SK-N-SH treated with all-trans-retinoic acid at 6 μM for 48 hours (cell line): ENCODE data around the gene KCNC2.

ENCODE experiments used
- ATAC-seq: fragments of 200-7000 bp; cut with Tn5 transposase; 3 replicates; pipeline ENCODE4 v1.9.1; 2020; ENCODE audit warnings: mild to moderate bottlenecking, moderate library complexity
- ARNTL ChIP-seq: fragments of 450-650 bp; formaldehyde crosslinking; IDR thresholded peaks from 2 replicates; pipeline ENCODE4 v1.5.0; 2020; ENCODE audit warnings: low read depth, mild to moderate bottlenecking, moderate library complexity, borderline replicate concordance
- BACH2 ChIP-seq: fragments of 250-450 bp; sonication (Bioruptor Pico); IDR thresholded peaks from 2 replicates; pipeline ENCODE4 v1.9.0; 2021; ENCODE audit warnings: mild to moderate bottlenecking, borderline replicate concordance
- CSDC2 ChIP-seq: fragments of 250-450 bp; sonication (Bioruptor Pico); IDR thresholded peaks from 2 replicates; pipeline ENCODE4 v1.5.0; 2020; ENCODE audit warnings: mild to moderate bottlenecking, moderate library complexity
- ESRRG ChIP-seq: fragments of 250-450 bp; sonication (Bioruptor Pico); IDR thresholded peaks from 2 replicates; pipeline ENCODE4 v1.6.1; 2021; ENCODE audit warnings: mild to moderate bottlenecking
- OSR1 ChIP-seq: fragments of 250-450 bp; sonication (Bioruptor Pico); IDR thresholded peaks from 2 replicates; pipeline ENCODE4 v1.8.0; 2022; ENCODE audit warnings: moderate library complexity, mild to moderate bottlenecking, inconsistent platforms
- PPARA ChIP-seq: fragments of 250-450 bp; sonication (Bioruptor Pico); IDR thresholded peaks from 2 replicates; pipeline ENCODE4 v1.5.0; 2020; ENCODE audit warnings: mild to moderate bottlenecking, borderline replicate concordance
- RARB ChIP-seq: fragments of 250-450 bp; sonication (Bioruptor Pico); IDR thresholded peaks from 2 replicates; pipeline ENCODE4 v1.8.0; 2021; ENCODE audit warnings: mild to moderate bottlenecking, moderate library complexity
- SNAI2 ChIP-seq: fragments of 250-450 bp; sonication (Bioruptor Pico); IDR thresholded peaks from 2 replicates; pipeline ENCODE4 v1.5.0; 2020; ENCODE audit warnings: mild to moderate bottlenecking, moderate library complexity
- TCF4 ChIP-seq: fragments of 250-450 bp; sonication (Bioruptor Pico); IDR thresholded peaks from 2 replicates; pipeline ENCODE4 v1.8.0; 2021; ENCODE audit warnings: mild to moderate bottlenecking, moderate library complexity, borderline replicate concordance
- ZC3H10 ChIP-seq: fragments of 250-450 bp; sonication (Bioruptor Pico); IDR thresholded peaks from 2 replicates; pipeline ENCODE4 v1.5.1; 2021; ENCODE audit warnings: mild to moderate bottlenecking, moderate library complexity
- ZFP3 ChIP-seq: fragments of 250-450 bp; sonication (Bioruptor Pico); IDR thresholded peaks from 2 replicates; pipeline ENCODE4 v1.5.0; 2020; ENCODE audit warnings: mild to moderate bottlenecking, moderate library complexity
- ZFP30 ChIP-seq: fragments of 450-650 bp; formaldehyde crosslinking; IDR thresholded peaks from 2 replicates; pipeline ENCODE4 v1.5.0; 2022; ENCODE audit warnings: mild to moderate bottlenecking, moderate library complexity
- ZNF565 ChIP-seq: fragments of 450-650 bp; formaldehyde crosslinking; conservative IDR thresholded peaks from 2 replicates; pipeline ENCODE4 v1.5.0; 2020; ENCODE audit warnings: low read depth, mild to moderate bottlenecking, moderate library complexity
- ZNF70 ChIP-seq: fragments of 450-650 bp; formaldehyde crosslinking; IDR thresholded peaks from 2 replicates; pipeline ENCODE4 v1.5.0; 2020; ENCODE audit warnings: mild to moderate bottlenecking, moderate library complexity
- ZNF8 ChIP-seq: fragments of 450-650 bp; formaldehyde crosslinking; IDR thresholded peaks from 2 replicates; pipeline ENCODE4 v1.5.0; 2020; ENCODE audit warnings: mild to moderate bottlenecking, moderate library complexity
- TF ChIP-seq, protein P1 (sequence below): fragments of 250-450 bp; sonication (Bioruptor Pico); IDR thresholded peaks from 2 replicates; pipeline ENCODE4 v1.5.1; 2021; ENCODE audit warnings: mild to moderate bottlenecking, moderate library complexity
- TF ChIP-seq, protein P2 (sequence below): fragments of 250-450 bp; sonication (Bioruptor Pico); IDR thresholded peaks from 2 replicates; pipeline ENCODE4 v1.5.1; 2020; ENCODE audit warnings: low read depth, mild to moderate bottlenecking, moderate library complexity
- TF ChIP-seq, protein P3 (sequence below): fragments of 250-450 bp; sonication (Bioruptor Pico); IDR thresholded peaks from 2 replicates; pipeline ENCODE4 v1.8.0; 2020; ENCODE audit warnings: mild to moderate bottlenecking, moderate library complexity, borderline replicate concordance
- TF ChIP-seq, protein P4 (sequence below): fragments of 250-450 bp; sonication (Bioruptor Pico); IDR thresholded peaks from 2 replicates; pipeline ENCODE4 v1.8.0; 2021; ENCODE audit warnings: low read depth, mild to moderate bottlenecking, moderate library complexity, borderline replicate concordance
- TF ChIP-seq, protein P5 (sequence below): fragments of 250-450 bp; sonication (Bioruptor Pico); IDR thresholded peaks from 2 replicates; pipeline ENCODE4 v1.5.0; 2020; ENCODE audit warnings: mild to moderate bottlenecking, moderate library complexity

KCNC2 gene

DNA sequence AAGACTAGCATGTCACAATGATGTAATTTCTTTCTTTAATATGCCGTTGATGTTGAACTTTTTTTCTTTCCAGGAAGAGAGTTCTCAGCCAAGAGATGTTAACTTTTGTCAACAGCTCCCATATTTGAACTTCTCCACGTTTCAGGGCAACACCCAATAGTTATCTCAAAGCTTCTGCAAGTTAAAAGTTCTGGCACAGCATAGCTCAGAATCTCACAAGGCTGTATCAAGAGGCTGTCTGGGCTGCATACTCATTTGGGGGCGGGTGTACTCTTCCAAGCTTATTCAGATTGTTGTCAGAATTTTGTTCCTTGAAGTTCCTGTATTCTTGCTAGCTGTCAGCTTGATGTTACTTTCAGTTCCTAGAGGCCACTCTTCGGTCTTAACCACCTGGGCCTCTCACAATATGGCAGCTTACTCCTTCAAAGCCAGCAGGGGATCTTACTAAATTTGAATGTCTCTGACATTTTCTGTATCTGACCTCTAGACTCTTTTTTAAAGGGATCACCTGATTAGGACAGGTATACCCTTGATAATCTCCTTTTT is 38.9 kb downstream of the KCNC2 start:
- ATAC-seq, result no peak
- no peak for TF ChIP-seq RARB (CRISPR knock-in tag)

DNA sequence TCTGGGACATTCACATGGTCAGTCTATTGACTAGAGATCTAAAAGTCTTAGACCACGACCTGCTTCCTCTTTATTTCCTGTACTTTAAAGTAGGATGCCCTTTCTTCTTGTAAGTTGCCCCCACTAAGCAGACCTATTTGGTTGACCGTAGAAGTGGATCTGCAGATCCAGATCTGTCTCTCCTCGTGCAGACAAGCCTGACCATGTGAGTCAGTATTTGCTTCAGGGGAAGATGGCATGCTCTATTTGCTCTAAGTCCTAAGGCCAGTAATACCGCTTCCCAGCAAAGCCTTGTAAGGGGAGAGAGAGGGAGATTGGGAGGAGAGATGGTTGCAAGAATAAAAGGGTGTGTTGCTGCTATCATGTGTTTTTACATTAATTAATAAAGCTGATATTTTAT is 46.8 kb downstream of the KCNC2 start:
- ATAC-seq, result no peak
- TF ChIP-seq, protein P1, sequence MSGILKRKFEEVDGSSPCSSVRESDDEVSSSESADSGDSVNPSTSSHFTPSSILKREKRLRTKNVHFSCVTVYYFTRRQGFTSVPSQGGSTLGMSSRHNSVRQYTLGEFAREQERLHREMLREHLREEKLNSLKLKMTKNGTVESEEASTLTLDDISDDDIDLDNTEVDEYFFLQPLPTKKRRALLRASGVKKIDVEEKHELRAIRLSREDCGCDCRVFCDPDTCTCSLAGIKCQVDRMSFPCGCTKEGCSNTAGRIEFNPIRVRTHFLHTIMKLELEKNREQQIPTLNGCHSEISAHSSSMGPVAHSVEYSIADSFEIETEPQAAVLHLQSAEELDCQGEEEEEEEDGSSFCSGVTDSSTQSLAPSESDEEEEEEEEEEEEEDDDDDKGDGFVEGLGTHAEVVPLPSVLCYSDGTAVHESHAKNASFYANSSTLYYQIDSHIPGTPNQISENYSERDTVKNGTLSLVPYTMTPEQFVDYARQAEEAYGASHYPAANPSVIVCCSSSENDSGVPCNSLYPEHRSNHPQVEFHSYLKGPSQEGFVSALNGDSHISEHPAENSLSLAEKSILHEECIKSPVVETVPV (CRISPR knock-in tag), result no peak
- TF ChIP-seq, protein P2, sequence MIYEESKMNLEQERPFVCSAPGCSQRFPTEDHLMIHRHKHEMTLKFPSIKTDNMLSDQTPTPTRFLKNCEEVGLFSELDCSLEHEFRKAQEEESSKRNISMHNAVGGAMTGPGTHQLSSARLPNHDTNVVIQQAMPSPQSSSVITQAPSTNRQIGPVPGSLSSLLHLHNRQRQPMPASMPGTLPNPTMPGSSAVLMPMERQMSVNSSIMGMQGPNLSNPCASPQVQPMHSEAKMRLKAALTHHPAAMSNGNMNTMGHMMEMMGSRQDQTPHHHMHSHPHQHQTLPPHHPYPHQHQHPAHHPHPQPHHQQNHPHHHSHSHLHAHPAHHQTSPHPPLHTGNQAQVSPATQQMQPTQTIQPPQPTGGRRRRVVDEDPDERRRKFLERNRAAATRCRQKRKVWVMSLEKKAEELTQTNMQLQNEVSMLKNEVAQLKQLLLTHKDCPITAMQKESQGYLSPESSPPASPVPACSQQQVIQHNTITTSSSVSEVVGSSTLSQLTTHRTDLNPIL (CRISPR knock-in tag), result no peak

DNA sequence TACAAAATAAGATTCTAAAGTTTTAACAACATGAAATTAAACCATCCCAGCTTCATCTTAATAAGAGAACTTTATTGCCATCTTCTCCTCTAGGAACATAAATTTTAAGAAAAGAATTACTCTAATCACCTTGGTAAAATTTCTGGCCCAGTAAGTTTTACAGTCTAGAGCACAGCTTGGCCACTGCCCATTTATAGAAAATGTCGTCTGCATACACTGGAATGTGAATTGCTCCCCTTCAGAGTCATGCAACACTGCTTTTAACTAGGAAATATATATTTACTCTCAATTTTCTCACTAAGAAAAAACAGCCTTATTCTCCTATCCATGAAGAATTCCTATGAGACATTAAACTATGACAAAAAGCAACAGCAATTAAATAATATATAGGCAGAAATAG is 48.2 kb downstream of the KCNC2 start:
- TF ChIP-seq, protein P3, sequence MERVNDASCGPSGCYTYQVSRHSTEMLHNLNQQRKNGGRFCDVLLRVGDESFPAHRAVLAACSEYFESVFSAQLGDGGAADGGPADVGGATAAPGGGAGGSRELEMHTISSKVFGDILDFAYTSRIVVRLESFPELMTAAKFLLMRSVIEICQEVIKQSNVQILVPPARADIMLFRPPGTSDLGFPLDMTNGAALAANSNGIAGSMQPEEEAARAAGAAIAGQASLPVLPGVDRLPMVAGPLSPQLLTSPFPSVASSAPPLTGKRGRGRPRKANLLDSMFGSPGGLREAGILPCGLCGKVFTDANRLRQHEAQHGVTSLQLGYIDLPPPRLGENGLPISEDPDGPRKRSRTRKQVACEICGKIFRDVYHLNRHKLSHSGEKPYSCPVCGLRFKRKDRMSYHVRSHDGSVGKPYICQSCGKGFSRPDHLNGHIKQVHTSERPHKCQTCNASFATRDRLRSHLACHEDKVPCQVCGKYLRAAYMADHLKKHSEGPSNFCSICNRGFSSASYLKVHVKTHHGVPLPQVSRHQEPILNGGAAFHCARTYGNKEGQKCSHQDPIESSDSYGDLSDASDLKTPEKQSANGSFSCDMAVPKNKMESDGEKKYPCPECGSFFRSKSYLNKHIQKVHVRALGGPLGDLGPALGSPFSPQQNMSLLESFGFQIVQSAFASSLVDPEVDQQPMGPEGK (CRISPR knock-in tag), result no peak
- TF ChIP-seq ZC3H10 (CRISPR knock-in tag), result no peak
- TF ChIP-seq TCF4, result no peak
- no peak for TF ChIP-seq ARNTL (CRISPR knock-in tag)
- TF ChIP-seq, protein P1 (CRISPR knock-in tag), result no peak
- no peak for TF ChIP-seq PPARA (CRISPR knock-in tag)
- TF ChIP-seq, protein P4, sequence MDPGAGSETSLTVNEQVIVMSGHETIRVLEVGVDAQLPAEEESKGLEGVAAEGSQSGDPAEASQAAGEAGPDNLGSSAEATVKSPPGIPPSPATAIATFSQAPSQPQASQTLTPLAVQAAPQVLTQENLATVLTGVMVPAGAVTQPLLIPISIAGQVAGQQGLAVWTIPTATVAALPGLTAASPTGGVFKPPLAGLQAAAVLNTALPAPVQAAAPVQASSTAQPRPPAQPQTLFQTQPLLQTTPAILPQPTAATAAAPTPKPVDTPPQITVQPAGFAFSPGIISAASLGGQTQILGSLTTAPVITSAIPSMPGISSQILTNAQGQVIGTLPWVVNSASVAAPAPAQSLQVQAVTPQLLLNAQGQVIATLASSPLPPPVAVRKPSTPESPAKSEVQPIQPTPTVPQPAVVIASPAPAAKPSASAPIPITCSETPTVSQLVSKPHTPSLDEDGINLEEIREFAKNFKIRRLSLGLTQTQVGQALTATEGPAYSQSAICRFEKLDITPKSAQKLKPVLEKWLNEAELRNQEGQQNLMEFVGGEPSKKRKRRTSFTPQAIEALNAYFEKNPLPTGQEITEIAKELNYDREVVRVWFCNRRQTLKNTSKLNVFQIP (CRISPR knock-in tag), result no peak
- TF ChIP-seq RARB (CRISPR knock-in tag), result no peak
- no peak for TF ChIP-seq BACH2 (CRISPR knock-in tag)
- TF ChIP-seq ESRRG (CRISPR knock-in tag), result no peak
- TF ChIP-seq, protein P2 (CRISPR knock-in tag), result no peak
- TF ChIP-seq OSR1, result no peak
- TF ChIP-seq ZNF565 (CRISPR knock-in tag), result no peak
- TF ChIP-seq ZNF70 (CRISPR knock-in tag), result no peak
- TF ChIP-seq, protein P5, sequence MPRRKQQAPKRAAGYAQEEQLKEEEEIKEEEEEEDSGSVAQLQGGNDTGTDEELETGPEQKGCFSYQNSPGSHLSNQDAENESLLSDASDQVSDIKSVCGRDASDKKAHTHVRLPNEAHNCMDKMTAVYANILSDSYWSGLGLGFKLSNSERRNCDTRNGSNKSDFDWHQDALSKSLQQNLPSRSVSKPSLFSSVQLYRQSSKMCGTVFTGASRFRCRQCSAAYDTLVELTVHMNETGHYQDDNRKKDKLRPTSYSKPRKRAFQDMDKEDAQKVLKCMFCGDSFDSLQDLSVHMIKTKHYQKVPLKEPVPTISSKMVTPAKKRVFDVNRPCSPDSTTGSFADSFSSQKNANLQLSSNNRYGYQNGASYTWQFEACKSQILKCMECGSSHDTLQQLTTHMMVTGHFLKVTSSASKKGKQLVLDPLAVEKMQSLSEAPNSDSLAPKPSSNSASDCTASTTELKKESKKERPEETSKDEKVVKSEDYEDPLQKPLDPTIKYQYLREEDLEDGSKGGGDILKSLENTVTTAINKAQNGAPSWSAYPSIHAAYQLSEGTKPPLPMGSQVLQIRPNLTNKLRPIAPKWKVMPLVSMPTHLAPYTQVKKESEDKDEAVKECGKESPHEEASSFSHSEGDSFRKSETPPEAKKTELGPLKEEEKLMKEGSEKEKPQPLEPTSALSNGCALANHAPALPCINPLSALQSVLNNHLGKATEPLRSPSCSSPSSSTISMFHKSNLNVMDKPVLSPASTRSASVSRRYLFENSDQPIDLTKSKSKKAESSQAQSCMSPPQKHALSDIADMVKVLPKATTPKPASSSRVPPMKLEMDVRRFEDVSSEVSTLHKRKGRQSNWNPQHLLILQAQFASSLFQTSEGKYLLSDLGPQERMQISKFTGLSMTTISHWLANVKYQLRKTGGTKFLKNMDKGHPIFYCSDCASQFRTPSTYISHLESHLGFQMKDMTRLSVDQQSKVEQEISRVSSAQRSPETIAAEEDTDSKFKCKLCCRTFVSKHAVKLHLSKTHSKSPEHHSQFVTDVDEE, result no peak
- TF ChIP-seq ZNF8 (CRISPR knock-in tag), result no peak
- TF ChIP-seq SNAI2, result no peak
- TF ChIP-seq ZFP3 (CRISPR knock-in tag), result no peak
- TF ChIP-seq CSDC2, result no peak
- no peak for TF ChIP-seq ZFP30
- TF ChIP-seq, all 23 proteins: peak for 0
- no peak for ATAC-seq
